A549 (cell line): ENCODE data around the gene GHDC. TPM values are rescaled to one million over a fixed set of nuclear protein-coding genes. Genes with fewer than 3 reads are reported as not detected.

Source experiments
- ATAC-seq, 2 experiments: fragments of 200-7000 bp in 1 of 2; fragments of >200 bp in 1 of 2; cut with Nextera tagmentation in 1 of 2; cut with Tn5 transposase in 1 of 2; 3 replicates each; pipeline versions ENCODE4 v1.8.0 to v1.9.1; 2018 to 2020; ENCODE audit warnings: mild to moderate bottlenecking in 1 of 2, moderate library complexity in 1 of 2
- CTCF ChIA-PET: fragments of 300-600 bp; sonication (Branson Sonifier 250); formaldehyde crosslinking; extraction: SDS; loops from one replicate; lab custom pipeline; 2021; ENCODE audit warnings: antibody characterized with exemption, inconsistent platforms; lab: Yijun Ruan, JAX
- POLR2A ChIA-PET: fragments of 350-600 bp; formaldehyde crosslinking; extraction: SDS; loops from one replicate; lab custom pipeline; 2021; ENCODE audit warnings: antibody characterized with exemption, inconsistent platforms; lab: Yijun Ruan, JAX
- DNase-seq, 2 experiments: peaks; one replicate each; pipeline versions ENCODE4 v3.0.0 to v3.0.0-alpha.2; 2011 to 2016; ENCODE audit warnings: low read depth in 1 of 2, low spot score in 1 of 2
- FAIRE-seq: peaks from 2 replicates; lab custom pipeline; 2011; peaks lifted over from hg19 to GRCh38; lab: Jason Lieb, UNC
- H3K27ac ChIP-seq, 2 experiments: fragments of >200 bp; sonication (Bioruptor Twin); formaldehyde crosslinking; 3 replicates each; pipeline ENCODE4 v1.5.1; 2016 to 2017
- H3K4me1 ChIP-seq: fragments of >200 bp; sonication (Bioruptor Twin); formaldehyde crosslinking; 3 replicates; pipeline ENCODE4 v1.6.1; 2016
- H3K4me2 ChIP-seq: fragments of >200 bp; sonication (Bioruptor Twin); formaldehyde crosslinking; 3 replicates; pipeline ENCODE4 v1.6.1; 2016
- H3K4me3 ChIP-seq: fragments of >200 bp; sonication (Bioruptor Twin); formaldehyde crosslinking; 3 replicates; pipeline ENCODE4 v1.5.1; 2016
- H3K9me3 ChIP-seq: fragments of >200 bp; sonication (Bioruptor Twin); formaldehyde crosslinking; 3 replicates; pipeline ENCODE4 v1.6.1; 2016
- CBX8 ChIP-seq: fragments of 200-600 bp; sonication (generic); IDR thresholded peaks from 2 replicates; pipeline ENCODE4 v1.6.1; 2016
- CEBPB ChIP-seq, 2 experiments: fragments of >200 bp in 1 of 2; sonication (Bioruptor Twin) in 1 of 2; formaldehyde crosslinking in 1 of 2; IDR thresholded peaks; 2 replicates each; pipeline ENCODE4 v1.6.1; 2012 to 2016
- EHF ChIP-seq: fragments of 250-450 bp; sonication (Bioruptor Pico); IDR thresholded peaks from 2 replicates; pipeline ENCODE4 v1.5.0; 2020; ENCODE audit warnings: mild to moderate bottlenecking
- EHMT2 ChIP-seq: fragments of 200-600 bp; sonication (generic); IDR thresholded peaks from 2 replicates; pipeline ENCODE4 v1.6.1; 2016; ENCODE audit warnings: antibody characterized with exemption, low read depth, mild to moderate bottlenecking, moderate library complexity
- EP300 ChIP-seq, 2 experiments: fragments of >200 bp; sonication (Bioruptor Twin); formaldehyde crosslinking; IDR thresholded peaks; 2 replicates in 1 of 2; 3 replicates in 1 of 2; pipeline ENCODE4 v1.6.1; 2016 to 2017
- ESRRA ChIP-seq: fragments of 150-350 bp; IDR thresholded peaks from 2 replicates; pipeline ENCODE4 v1.6.1; 2014; ENCODE audit warnings: mild to moderate bottlenecking, low read length, borderline replicate concordance
- FOXS1 ChIP-seq: fragments of 250-450 bp; sonication (Bioruptor Pico); IDR thresholded peaks from 2 replicates; pipeline ENCODE4 v1.5.0; 2020; ENCODE audit warnings: mild to moderate bottlenecking, moderate library complexity
- HOXA7 ChIP-seq: fragments of 250-450 bp; sonication (Bioruptor Pico); IDR thresholded peaks from 2 replicates; pipeline ENCODE4 v1.5.0; 2020; ENCODE audit warnings: mild to moderate bottlenecking, moderate library complexity
- HOXB13 ChIP-seq: fragments of 250-450 bp; sonication (Bioruptor Pico); IDR thresholded peaks from 2 replicates; pipeline ENCODE4 v1.5.0; 2020; ENCODE audit warnings: low read depth, mild to moderate bottlenecking, moderate library complexity
- HOXB5 ChIP-seq: fragments of 250-450 bp; sonication (Bioruptor Pico); IDR thresholded peaks from 2 replicates; pipeline ENCODE4 v1.5.0; 2020; ENCODE audit warnings: mild to moderate bottlenecking, moderate library complexity
- KDM5A ChIP-seq: fragments of 200-600 bp; sonication (generic); IDR thresholded peaks from 2 replicates; pipeline ENCODE4 v1.6.1; 2016; ENCODE audit warnings: antibody characterized with exemption, mild to moderate bottlenecking
- MAFK ChIP-seq: fragments of 450-650 bp; IDR thresholded peaks from 2 replicates; pipeline ENCODE4 v1.6.1; 2014; ENCODE audit not compliant: partially characterized antibody
- MYC ChIP-seq: IDR thresholded peaks from 2 replicates; pipeline ENCODE4 v1.6.1; 2012; ENCODE audit warnings: mild to moderate bottlenecking, inconsistent platforms, low read length, improper control_type of control experiment, borderline replicate concordance
- NFE2L2 ChIP-seq: fragments of 150-350 bp; conservative IDR thresholded peaks from 2 replicates; pipeline ENCODE4 v1.6.1; 2014; ENCODE audit warnings: low read length
- NPAS2 ChIP-seq: fragments of 250-450 bp; sonication (Bioruptor Pico); IDR thresholded peaks from 2 replicates; pipeline ENCODE4 v1.8.0; 2022; ENCODE audit warnings: mild to moderate bottlenecking, moderate library complexity, borderline replicate concordance
- POLR2A ChIP-seq: IDR thresholded peaks from 2 replicates; pipeline ENCODE4 v1.6.1; 2012; ENCODE audit warnings: mild to moderate bottlenecking, low read length
- POLR2AphosphoS2 ChIP-seq: conservative IDR thresholded peaks from 2 replicates; pipeline ENCODE4 v1.6.1; 2012; ENCODE audit warnings: low read length, improper control_type of control experiment, inconsistent platforms
- RAD21 ChIP-seq, 2 experiments: fragments of >200 bp in 1 of 2; sonication (Bioruptor Twin) in 1 of 2; formaldehyde crosslinking in 1 of 2; IDR thresholded peaks in 1 of 2; conservative IDR thresholded peaks in 1 of 2; 2 replicates in 1 of 2; 3 replicates in 1 of 2; pipeline ENCODE4 v1.6.1; 2012 to 2018; ENCODE audit warnings: inconsistent platforms in 1 of 2
- TP53 ChIP-seq: fragments of 250-450 bp; sonication (Bioruptor Pico); IDR thresholded peaks from 2 replicates; pipeline ENCODE4 v1.5.0; 2021; ENCODE audit warnings: mild to moderate bottlenecking, moderate library complexity
- ZFP36 ChIP-seq: fragments of 450-650 bp; IDR thresholded peaks from 2 replicates; pipeline ENCODE4 v1.6.1; 2014; ENCODE audit warnings: borderline replicate concordance; ENCODE audit not compliant: partially characterized antibody
- WGBS: methylation state at CpG from one replicate; pipeline ENCODE4 v1.1.6; 2017; ENCODE audit errors: missing lambda C conversion rate; 5-methylcytosine and 5-hydroxymethylcytosine counted together
- polyA plus RNA-seq, 4 experiments: library from polyadenylated mRNA; depleted of rRNA in 3 of 4; stranded (reverse); fragments of >200 nt; fragmentation: RNase III in 1 of 4; extraction: RNeasy Plus Mini Kit Qiagen cat#74134 plus additional on column Dnase treatment in 1 of 4; gene quantifications; 2 replicates in 3 of 4; 3 replicates in 1 of 4; pipeline ENCODE4 v1.2.3, GENCODE V29; 2011 to 2017
- TF ChIP-seq, protein P1 (sequence below): fragments of 450-650 bp; IDR thresholded peaks from 2 replicates; pipeline ENCODE4 v1.6.1; 2014; ENCODE audit warnings: antibody characterized with exemption
- TF ChIP-seq, protein P2 (sequence below): fragments of >200 bp; sonication (Bioruptor Twin); formaldehyde crosslinking; IDR thresholded peaks from 2 replicates; pipeline ENCODE4 v1.6.1; 2016
- TF ChIP-seq, protein P3 (sequence below): fragments of 250-450 bp; sonication (Bioruptor Pico); IDR thresholded peaks from 2 replicates; pipeline ENCODE4 v1.5.0; 2020; ENCODE audit warnings: low read depth, mild to moderate bottlenecking, moderate library complexity

The GHDC gene
- polyA plus RNA-seq, 2 of the 4 experiments (the other 2 are of a cell fraction): 12.3 to 23.4 TPM

DNA sequence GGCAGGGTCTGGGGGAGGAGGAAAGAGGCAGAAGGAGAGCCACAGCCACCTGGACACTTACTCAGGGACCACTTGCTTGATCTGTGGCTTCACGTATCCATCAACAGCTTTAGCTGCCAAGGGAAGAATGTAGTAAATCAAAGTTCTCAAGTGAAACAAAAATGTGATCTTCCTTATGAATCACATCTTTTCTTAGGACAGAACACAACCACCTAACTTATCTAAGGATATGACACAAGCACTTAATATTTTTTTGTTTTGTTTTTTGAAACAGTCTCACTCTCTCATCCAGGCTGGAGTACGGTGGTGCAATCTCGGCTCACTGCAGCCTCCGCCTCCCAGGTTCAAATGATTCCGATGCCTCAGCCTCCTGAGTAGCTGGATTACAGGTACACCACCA is 8.4 kb upstream of the GHDC start:
- no peaks in the 10 kb centered on the region for H3K9me3 ChIP-seq
- FAIRE-seq (no peak), ATAC-seq (no peak), DNase-seq (no peak)
- H3K4me1 ChIP-seq: peaks cover 26% of the 10 kb centered on the region
- H3K27ac ChIP-seq: no peak overlapping the region
- ChIA-PET CTCF (interaction anchor here (1.2 to 1.8 kb wide), 3 partner anchors 16 to 33 kb away, joined by 3 to 5 read pairs (median 3); no protein-coding TSS in a partner anchor), POLR2A (no interaction called here)
- 92% methylated on average over 5 of the region's 5 CpGs for WGBS
- H3K4me3 ChIP-seq: no peak overlapping the region
- TF ChIP-seq NFE2L2 (no peak), NPAS2 (CRISPR knock-in tag) (no peak), EHF (CRISPR knock-in tag) (no peak)
- TF ChIP-seq, protein P1, sequence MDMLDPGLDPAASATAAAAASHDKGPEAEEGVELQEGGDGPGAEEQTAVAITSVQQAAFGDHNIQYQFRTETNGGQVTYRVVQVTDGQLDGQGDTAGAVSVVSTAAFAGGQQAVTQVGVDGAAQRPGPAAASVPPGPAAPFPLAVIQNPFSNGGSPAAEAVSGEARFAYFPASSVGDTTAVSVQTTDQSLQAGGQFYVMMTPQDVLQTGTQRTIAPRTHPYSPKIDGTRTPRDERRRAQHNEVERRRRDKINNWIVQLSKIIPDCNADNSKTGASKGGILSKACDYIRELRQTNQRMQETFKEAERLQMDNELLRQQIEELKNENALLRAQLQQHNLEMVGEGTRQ: no peak
- no peak overlapping the region for H3K4me2 ChIP-seq

DNA sequence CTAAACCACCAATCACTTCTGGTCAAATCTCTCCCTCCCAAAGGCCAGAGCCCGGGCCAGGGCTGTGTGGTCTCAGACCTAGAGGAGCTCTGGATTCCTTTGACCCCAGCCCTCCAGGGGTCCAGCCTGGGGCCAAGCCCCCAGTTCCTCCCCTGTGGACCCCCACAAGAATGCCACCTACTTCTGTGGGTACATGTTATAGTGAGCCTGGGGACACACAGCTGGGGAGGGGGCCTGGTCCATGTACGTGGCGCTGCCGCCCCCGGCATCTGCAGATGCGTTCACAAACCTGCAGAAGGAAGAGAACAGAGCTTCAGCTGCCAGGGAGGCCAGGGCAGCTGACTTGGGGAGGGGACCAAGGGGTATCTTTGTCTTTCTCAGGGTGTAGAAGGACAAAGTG is 7.9 kb upstream of the GHDC start:
- H3K9me3 ChIP-seq: no peaks in the 10 kb centered on the region

DNA sequence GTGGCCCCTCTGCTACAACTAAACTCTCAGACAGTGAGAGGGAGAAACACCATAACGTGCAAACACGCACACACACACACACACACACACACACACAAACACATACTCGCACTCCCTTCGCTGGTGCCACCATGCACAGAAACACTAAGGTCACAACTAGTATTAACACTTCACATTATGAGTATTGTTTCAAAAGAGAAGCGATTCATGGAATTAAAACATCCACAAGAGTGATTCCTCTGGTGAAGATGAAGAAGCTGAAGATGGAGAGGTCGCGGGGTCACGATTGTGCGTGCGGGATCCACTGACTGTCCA is 7.1 kb upstream of the GHDC start:
- peak overlapping the region; percentile 25; the same call in 1 of the 3 replicates for H3K4me2 ChIP-seq
- H3K4me1 ChIP-seq: peaks cover 25% of the 10 kb centered on the region
- no peak overlapping the region for H3K4me3 ChIP-seq
- CTCF ChIA-PET: interaction anchor here (0.6 to 3.0 kb wide), 9 partner anchors 8 to 111 kb away, joined by 3 to 14 read pairs (median 3); partner anchors contain the start of gene HCRT
- WGBS: 85% methylated on average over 10 of the region's 10 CpGs
- POLR2A ChIA-PET: no interaction called here
- no peak for FAIRE-seq
- DNase-seq: no peak
- H3K27ac ChIP-seq: no peak overlapping the region
- ATAC-seq: no peak
- TF ChIP-seq, protein P2, sequence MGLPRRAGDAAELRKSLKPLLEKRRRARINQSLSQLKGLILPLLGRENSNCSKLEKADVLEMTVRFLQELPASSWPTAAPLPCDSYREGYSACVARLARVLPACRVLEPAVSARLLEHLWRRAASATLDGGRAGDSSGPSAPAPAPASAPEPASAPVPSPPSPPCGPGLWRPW: no peak
- no peak for TF ChIP-seq HOXA7
- TF ChIP-seq POLR2A: no peak
- no peak for TF ChIP-seq TP53 (CRISPR knock-in tag)
- no peak for TF ChIP-seq CEBPB (IDR thresholded peaks at IDR 0.05)
- TF ChIP-seq, protein P3, sequence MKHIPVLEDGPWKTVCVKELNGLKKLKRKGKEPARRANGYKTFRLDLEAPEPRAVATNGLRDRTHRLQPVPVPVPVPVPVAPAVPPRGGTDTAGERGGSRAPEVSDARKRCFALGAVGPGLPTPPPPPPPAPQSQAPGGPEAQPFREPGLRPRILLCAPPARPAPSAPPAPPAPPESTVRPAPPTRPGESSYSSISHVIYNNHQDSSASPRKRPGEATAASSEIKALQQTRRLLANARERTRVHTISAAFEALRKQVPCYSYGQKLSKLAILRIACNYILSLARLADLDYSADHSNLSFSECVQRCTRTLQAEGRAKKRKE (CRISPR knock-in tag): no peak
- no peak for TF ChIP-seq EHMT2
- TF ChIP-seq EP300 (IDR thresholded peaks at IDR 0.05): no peak
- no peak for TF ChIP-seq MYC
- TF ChIP-seq FOXS1 (CRISPR knock-in tag): no peak
- no peak for TF ChIP-seq HOXB5 (CRISPR knock-in tag)
- no peak for TF ChIP-seq CBX8
- TF ChIP-seq MAFK: no peak
- no peak for TF ChIP-seq KDM5A
- no peak for TF ChIP-seq RAD21 (conservative IDR thresholded peaks at IDR 0.05 in 1 of 2, IDR thresholded peaks at IDR 0.05 in 1 of 2)
- TF ChIP-seq ZFP36: no peak
- TF ChIP-seq HOXB13 (CRISPR knock-in tag): no peak
- TF ChIP-seq, all 56 proteins: peak for 0
- H3K9me3 ChIP-seq: no peaks in the 10 kb centered on the region

More for the DNA sequence above, 7.9 kb upstream of the GHDC start:
- Histone ChIP-seq H3K27ac (no peak overlapping the region), H3K4me2 (no peak overlapping the region), H3K4me3 (no peak overlapping the region), H3K4me1 (peaks cover 26% of the 10 kb centered on the region)
- no peak for FAIRE-seq
- POLR2A ChIA-PET: no interaction called here
- no peak for DNase-seq
- CTCF ChIA-PET: interaction anchor here (0.6 to 3.0 kb wide), 7 partner anchors 9 to 110 kb away, joined by 3 to 14 read pairs (median 3); no protein-coding TSS in a partner anchor
- TF ChIP-seq ESRRA: no peak
- TF ChIP-seq POLR2AphosphoS2: no peak
- ATAC-seq: no peak; a peak in 1 of 6 replicates
- 96% methylated on average over 6 of the region's 6 CpGs for WGBS
